Transverse colon (tissue), 4 donors: ENCODE results near the gene EID1.

Experiments used
- CTCF ChIP-seq, 5 experiments: fragments of 200-600 bp in 3 of 5; fragments of 450-650 bp in 2 of 5; sonication (generic) in 3 of 5; IDR thresholded peaks; 1 replicate in 2 of 5; 2 replicates in 3 of 5; pipeline ENCODE4 v1.5.1; 2016 to 2017; ENCODE audit warnings: antibody characterized with exemption in 5 of 5, inconsistent platforms in 3 of 5, mild to moderate bottlenecking in 2 of 5, moderate library complexity in 1 of 5
- EP300 ChIP-seq: sonication (generic); formaldehyde crosslinking; IDR thresholded peaks from one replicate; pipeline ENCODE4 v1.6.1; 2017; ENCODE audit warnings: antibody characterized with exemption, low read depth
- POLR2A ChIP-seq: fragments of 450-650 bp; IDR thresholded peaks from one replicate; pipeline ENCODE4 v1.6.1; 2016; ENCODE audit warnings: antibody characterized with exemption, mild to moderate bottlenecking, moderate library complexity
- POLR2AphosphoS5 ChIP-seq, 3 donors: sonication (generic); formaldehyde crosslinking; IDR thresholded peaks; one replicate each; pipeline ENCODE4 v1.6.1; 2016; ENCODE audit warnings: antibody characterized with exemption in 3 of 3

GRCh38 chr15:48833526-48834239, 44.3 kb upstream of the EID1 start:
- TF ChIP-seq CTCF (IDR thresholded peaks at IDR 0.05) = no peak
- TF ChIP-seq EP300 = no peak
- TF ChIP-seq POLR2AphosphoS5 (IDR thresholded peaks at IDR 0.05) = no peak
- no peak for TF ChIP-seq POLR2A
